ENCODE data around the gene LENG1.

The LENG1 gene

GRCh38 chr19:54109651-54110050 is 49.9 kb downstream of the LENG1 start:
- no peak for DNase-seq (ENCODE audit: low read depth in 2 of 2)

- DNase-seq (ENCODE audit: low read depth in 2 of 2): no peak
These were observed 51.0 kb downstream of the LENG1 start for GRCh38 chr19:54108496-54108895.

- DNase-seq (ENCODE audit: low read depth in 2 of 2): no peak
These were observed 51.5 kb downstream of the LENG1 start for GRCh38 chr19:54107876-54108490.

- no peak for DNase-seq (ENCODE audit: low read depth in 2 of 2)
These were observed 52.8 kb downstream of the LENG1 start for GRCh38 chr19:54106716-54107115.

GRCh38 chr19:54105796-54106195 is 53.7 kb downstream of the LENG1 start:
- no peak for DNase-seq (ENCODE audit: low read depth in 2 of 2)

Data from stimulated activated CD4-positive, alpha-beta T cell treated with anti-CD3 and anti-CD28 coated beads, Interleukin-1b, Interleukin-23, amount 100 ng/mL, for 4 hours (primary cell).